GM13976 (cell line): ENCODE data around the gene CRYL1.

ENCODE experiments used
- DNase-seq: peaks from one replicate; pipeline ENCODE4 v3.0.0; 2012; ENCODE audit warnings: low spot score
- in situ Hi-C: fragments of 300-500 bp; cut with MboI; formaldehyde crosslinking; loops from one replicate; pipeline ENCODE4 v1.12.0; 2022; ENCODE audit warnings: low sequenced_read_pairs, mixed read lengths, inconsistent platforms; ENCODE audit not compliant: unreplicated experiment
- TF ChIP-seq, protein P1 (sequence below): IDR thresholded peaks from 2 replicates; pipeline ENCODE4 v1.5.1; 2012; ENCODE audit warnings: borderline replicate concordance, mild to moderate bottlenecking; ENCODE audit not compliant: insufficient read depth; ENCODE audit errors: extremely low read depth, missing control alignments, control extremely low read depth

Gene CRYL1

DNA sequence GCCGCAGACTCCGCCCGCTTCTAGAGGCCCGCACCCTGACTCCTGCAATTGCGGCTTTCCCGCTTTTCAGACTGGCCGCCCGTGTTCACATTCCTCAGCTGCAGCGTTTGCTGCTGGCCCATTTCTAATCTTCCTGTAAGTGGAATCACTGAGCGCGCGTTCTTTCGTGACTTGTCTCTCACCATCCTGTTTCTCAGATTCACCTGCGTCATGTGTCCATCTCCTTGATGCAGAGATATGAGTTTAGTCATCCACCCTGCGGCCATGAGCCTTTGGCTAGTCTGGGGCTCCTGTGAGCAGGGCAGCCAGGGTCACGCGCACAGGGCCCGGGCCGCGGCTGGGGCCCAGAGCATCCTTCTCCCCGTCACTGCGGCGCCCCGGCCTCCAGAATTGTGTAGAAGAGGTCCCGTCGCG lies 110.0 kb downstream of the CRYL1 start:
- DNase-seq = no peak
- TF ChIP-seq, protein P1, sequence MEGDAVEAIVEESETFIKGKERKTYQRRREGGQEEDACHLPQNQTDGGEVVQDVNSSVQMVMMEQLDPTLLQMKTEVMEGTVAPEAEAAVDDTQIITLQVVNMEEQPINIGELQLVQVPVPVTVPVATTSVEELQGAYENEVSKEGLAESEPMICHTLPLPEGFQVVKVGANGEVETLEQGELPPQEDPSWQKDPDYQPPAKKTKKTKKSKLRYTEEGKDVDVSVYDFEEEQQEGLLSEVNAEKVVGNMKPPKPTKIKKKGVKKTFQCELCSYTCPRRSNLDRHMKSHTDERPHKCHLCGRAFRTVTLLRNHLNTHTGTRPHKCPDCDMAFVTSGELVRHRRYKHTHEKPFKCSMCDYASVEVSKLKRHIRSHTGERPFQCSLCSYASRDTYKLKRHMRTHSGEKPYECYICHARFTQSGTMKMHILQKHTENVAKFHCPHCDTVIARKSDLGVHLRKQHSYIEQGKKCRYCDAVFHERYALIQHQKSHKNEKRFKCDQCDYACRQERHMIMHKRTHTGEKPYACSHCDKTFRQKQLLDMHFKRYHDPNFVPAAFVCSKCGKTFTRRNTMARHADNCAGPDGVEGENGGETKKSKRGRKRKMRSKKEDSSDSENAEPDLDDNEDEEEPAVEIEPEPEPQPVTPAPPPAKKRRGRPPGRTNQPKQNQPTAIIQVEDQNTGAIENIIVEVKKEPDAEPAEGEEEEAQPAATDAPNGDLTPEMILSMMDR = no peak
- in situ Hi-C loops = no loop called here

DNA sequence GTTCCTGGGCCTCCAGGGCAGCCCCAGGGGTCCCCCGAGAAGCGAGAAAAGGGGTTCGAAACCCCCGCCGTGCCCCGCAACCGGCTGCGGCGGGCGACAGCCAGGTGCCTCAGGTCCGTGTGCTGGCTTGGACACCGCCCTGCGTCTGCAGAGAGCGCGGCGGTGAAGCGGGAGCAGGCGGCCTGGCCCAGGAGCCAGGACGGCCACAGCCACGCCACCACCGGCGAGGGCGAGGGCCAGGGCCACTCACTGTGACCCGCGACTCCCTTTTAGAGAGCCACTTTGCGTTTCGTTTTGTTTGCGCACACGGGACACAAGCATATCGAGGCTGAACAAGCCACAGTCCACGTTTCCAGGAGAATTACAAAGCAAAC lies 110.4 kb downstream of the CRYL1 start:
- in situ Hi-C loops = no loop called here
- TF ChIP-seq, protein P1 = no peak
- DNase-seq = no peak

DNA sequence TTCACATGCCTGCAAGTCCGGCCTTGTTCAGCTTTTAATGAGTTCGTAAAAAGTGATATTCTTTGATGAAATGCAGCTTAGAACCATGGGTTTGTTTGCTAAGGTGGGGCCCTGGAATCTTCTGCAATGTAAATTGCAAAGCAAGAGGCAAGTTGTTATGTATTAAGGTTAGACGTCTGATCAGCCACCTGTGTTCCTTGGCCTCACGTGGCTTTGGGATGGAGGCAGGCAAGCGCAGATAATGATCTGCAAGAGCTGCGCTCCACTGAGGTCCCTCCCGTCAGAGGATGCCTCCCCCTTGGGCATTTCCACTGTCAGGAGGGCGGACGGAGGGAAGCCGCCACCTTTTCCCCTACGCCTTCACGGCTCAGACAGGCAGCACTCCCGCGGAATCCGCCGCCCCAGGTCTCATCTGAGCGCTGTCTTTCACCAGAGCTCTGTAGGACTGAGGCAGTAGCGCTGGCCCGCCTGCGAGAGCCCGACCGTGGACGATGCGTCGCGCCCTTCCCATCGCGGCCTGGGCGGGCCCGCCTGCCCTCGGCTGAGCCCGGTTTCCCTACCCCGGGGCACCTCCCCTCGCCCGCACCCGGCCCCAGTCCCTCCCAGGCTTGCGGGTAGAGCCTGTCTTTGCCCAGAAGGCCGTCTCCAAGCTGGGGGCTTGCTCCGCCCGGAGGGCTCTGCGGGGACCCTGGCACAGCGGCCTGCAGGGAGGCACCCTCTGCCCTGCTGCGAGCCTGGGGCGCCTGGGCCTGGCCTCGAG lies 110.9 kb downstream of the CRYL1 start:
- TF ChIP-seq, protein P1 = no peak
- in situ Hi-C loops = no loop called here

DNA sequence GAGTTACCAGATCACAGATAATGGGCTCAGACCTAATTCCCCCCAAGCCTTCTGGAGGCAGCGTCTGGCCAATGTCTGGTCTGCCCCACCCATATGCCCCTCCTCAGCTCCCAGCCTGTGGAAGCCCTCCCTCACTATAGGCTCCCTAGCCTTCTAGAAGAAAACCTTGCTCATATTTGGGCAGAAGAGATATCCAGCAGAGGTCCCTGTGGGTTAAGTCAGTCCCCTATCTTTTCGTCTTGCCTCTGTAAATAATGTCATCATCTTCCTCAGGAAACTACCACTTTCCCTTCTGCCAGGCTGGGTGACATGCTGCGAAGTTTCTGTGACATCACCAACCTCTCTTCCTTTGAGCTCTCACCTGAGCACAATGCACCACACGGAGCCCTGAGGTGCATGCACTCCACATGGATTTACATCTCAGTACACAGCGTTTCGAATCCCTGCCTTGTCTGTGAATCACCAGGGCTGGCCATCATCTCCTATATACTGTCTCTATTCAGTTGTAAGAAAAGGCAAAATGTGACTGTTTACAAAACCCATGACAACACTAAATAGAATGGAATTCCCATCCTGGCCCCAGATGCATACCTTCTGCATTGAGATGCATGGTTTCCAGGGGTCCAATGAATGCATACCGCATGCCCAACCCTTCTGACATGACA lies 112.8 kb downstream of the CRYL1 start:
- no peak for DNase-seq
- in situ Hi-C loops = no loop called here
- TF ChIP-seq, protein P1 = no peak

More for the DNA sequence above, 110.9 kb downstream of the CRYL1 start:
- no peak for DNase-seq

DNA sequence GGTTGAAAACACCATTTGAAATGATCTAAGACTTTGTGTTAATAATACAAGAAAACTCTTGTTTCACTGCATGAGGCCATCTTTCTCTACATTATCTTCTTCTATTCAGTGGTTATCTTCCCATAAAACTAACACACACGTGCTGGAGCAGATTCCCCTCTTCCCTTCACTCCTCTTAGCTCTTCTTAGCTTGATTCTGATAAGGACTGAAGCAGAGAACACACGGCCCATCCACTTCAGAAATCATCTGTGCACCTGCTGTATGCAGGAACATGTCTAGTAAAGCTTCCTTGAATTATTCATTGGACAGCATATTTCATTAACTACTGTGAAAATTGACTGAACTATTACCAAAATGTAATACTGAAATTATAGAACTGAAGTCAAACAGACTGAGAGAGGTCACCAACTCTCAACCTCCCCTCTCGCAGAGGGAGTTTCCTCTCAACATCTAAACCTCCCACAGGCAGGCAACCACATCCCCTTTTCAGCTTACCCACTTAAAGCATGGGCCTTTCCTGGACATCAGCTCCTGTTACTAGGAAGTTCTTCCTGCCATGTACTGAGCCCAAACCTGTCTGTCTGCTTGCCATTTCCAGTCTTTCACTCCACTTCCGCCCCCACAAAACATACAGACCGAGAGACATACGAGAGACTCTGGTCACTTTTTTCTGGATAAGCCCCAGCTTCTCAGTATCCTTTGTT lies 113.9 kb downstream of the CRYL1 start:
- TF ChIP-seq, protein P1 = no peak
- peak; percentile 75 for DNase-seq
- in situ Hi-C loops = no loop called here

DNA sequence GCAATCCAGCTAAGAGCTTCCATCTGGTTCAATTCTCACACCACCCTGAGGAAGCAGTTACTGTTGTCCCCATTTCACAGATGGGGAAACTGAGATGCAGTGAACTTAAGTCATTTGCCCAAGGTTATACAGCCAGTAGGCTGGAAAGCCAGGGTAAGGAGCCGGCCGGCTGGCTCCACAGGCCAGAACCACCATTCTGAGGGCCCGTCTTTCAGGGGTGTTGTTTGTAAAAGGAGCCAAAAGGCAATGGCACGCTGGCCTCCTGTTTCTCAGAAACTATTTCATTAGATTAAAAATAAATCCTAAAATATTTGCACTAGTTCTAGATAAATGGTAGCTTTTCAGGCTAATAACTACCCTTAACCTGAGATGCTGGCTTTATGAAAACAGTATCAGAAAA lies 114.9 kb downstream of the CRYL1 start:
- TF ChIP-seq, protein P1 = no peak
- no peak for DNase-seq
- in situ Hi-C loops = no loop called here
